Measurements from ENCODE around the gene HERC4. TPM values are rescaled to one million over a fixed set of nuclear protein-coding genes. Genes with fewer than 3 reads are reported as not detected.

Gene HERC4
- total RNA-seq, 1 donor from 2014 or later = 74.2 TPM

DNA sequence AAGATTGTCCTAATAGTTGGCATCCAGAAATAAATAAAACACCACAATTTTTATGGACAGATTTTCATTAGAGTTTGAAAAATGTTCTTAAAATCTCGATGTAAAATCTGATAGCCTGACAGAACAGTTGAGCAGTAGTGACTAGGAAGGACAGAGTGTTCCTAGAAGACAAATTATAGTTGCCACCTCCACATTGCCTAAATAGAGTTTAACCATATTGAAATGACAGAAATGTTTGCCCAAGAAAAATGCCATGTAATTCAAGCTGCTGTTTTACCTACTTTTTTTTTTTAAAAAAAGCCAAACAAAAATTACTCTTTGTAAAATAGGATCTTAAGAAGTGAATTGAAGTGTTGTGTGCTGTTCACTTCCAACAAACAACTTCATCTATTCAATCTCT is 8.9 kb upstream of the HERC4 start:
- H3K36me3 Mint-ChIP-seq = no peaks in the 10 kb centered on the region
- H3K9me3 ChIP-seq (ENCODE audit: low read depth) = no peaks in the 10 kb centered on the region
- H3K27ac Mint-ChIP-seq = no peak overlapping the region
- TF ChIP-seq EZH2 (IDR thresholded peaks at IDR 0.05) (no peak), EZH2phosphoT487 (IDR thresholded peaks at IDR 0.05) (no peak), CTCF (IDR thresholded peaks at IDR 0.05) (no peak)
- no peaks in the 10 kb centered on the region for H3K27me3 Mint-ChIP-seq (ENCODE audit: insufficient read depth, low read depth)
- H3K9me3 Mint-ChIP-seq = no peaks in the 10 kb centered on the region
- no peak overlapping the region for H3K9ac ChIP-seq
- no peak for DNase-seq (ENCODE audit: low spot score)
- no peak overlapping the region for H3K4me2 ChIP-seq
- H3K27me3 ChIP-seq = no peaks in the 10 kb centered on the region
- H3K36me3 ChIP-seq = no peaks in the 10 kb centered on the region
- H3K4me3 Mint-ChIP-seq = no peak overlapping the region
- H3K27ac ChIP-seq = no peak overlapping the region
- no peak overlapping the region for H3K4me3 ChIP-seq
- H3K79me2 ChIP-seq (ENCODE audit: low read depth) = no peaks in the 10 kb centered on the region
- peaks cover 14% of the 10 kb centered on the region for H3K4me1 ChIP-seq
- H4K20me1 ChIP-seq (ENCODE audit: low read depth) = no peaks in the 10 kb centered on the region
- H2AFZ ChIP-seq (replicated peaks) = peak overlapping the region; percentile 32
- peaks cover 3% of the 10 kb centered on the region for H3F3A ChIP-seq (ENCODE audit: low read depth)
- H3K4me1 Mint-ChIP-seq = peaks cover 7% of the 10 kb centered on the region

DNA sequence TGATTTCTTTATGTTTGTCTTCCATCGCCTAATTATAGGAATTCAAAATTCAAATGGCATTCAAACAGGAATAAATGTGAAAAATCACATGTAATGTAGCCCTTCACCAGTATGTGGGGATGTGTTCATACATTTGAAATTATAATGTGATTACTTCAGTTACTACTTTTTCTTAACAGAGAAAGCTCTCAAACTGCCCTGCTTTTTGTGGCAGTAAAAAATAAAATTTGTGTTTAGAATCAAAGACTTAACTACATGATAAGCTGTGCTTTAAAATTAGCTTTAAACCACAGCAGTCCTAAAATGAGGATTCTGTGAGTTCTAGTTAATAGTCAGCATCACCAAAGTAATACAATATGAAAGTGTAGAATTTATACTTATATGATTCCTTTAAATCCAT is 7.8 kb upstream of the HERC4 start:
- H3K27me3 Mint-ChIP-seq (ENCODE audit: insufficient read depth, low read depth) = no peaks in the 10 kb centered on the region

GRCh38 chr10:68081916-68082315 is 6.8 kb upstream of the HERC4 start:
- H3K4me1 Mint-ChIP-seq = no peaks in the 10 kb centered on the region
- TF ChIP-seq EZH2 (IDR thresholded peaks at IDR 0.05) (no peak), EZH2phosphoT487 (IDR thresholded peaks at IDR 0.05) (no peak), CTCF (IDR thresholded peaks at IDR 0.05) (no peak)
- no peaks in the 10 kb centered on the region for H3K9me3 Mint-ChIP-seq
- no peaks in the 10 kb centered on the region for H3K9me3 ChIP-seq (ENCODE audit: low read depth)
- no peak overlapping the region for H3K4me2 ChIP-seq
- no peaks in the 10 kb centered on the region for H3K27me3 Mint-ChIP-seq (ENCODE audit: insufficient read depth, low read depth)
- H2AFZ ChIP-seq (replicated peaks) = no peak overlapping the region
- peaks cover 3% of the 10 kb centered on the region for H3F3A ChIP-seq (ENCODE audit: low read depth)
- H3K36me3 Mint-ChIP-seq = no peaks in the 10 kb centered on the region
- no peak overlapping the region for H3K27ac Mint-ChIP-seq
- DNase-seq (ENCODE audit: low spot score) = no peak
- no peaks in the 10 kb centered on the region for H3K79me2 ChIP-seq (ENCODE audit: low read depth)
- no peak overlapping the region for H3K27ac ChIP-seq
- no peaks in the 10 kb centered on the region for H4K20me1 ChIP-seq (ENCODE audit: low read depth)
- H3K36me3 ChIP-seq = no peaks in the 10 kb centered on the region
- H3K4me3 Mint-ChIP-seq = no peak overlapping the region
- H3K27me3 ChIP-seq = no peaks in the 10 kb centered on the region
- no peaks in the 10 kb centered on the region for H3K4me1 ChIP-seq
- no peak overlapping the region for H3K9ac ChIP-seq
- H3K4me3 ChIP-seq = no peak overlapping the region

More for the DNA sequence above, 7.8 kb upstream of the HERC4 start:
- no peaks in the 10 kb centered on the region for H3K9me3 Mint-ChIP-seq
- no peak overlapping the region for H3K27ac ChIP-seq
- H3K4me3 ChIP-seq = no peak overlapping the region
- H3K27ac Mint-ChIP-seq = no peak overlapping the region
- H2AFZ ChIP-seq (replicated peaks) = no peak overlapping the region
- H3K4me2 ChIP-seq = no peak overlapping the region
- H3F3A ChIP-seq (ENCODE audit: low read depth) = peaks cover 3% of the 10 kb centered on the region
- DNase-seq (ENCODE audit: low spot score) = no peak
- H3K9ac ChIP-seq = no peak overlapping the region
- H3K79me2 ChIP-seq (ENCODE audit: low read depth) = no peaks in the 10 kb centered on the region
- H3K4me3 Mint-ChIP-seq = no peak overlapping the region
- H4K20me1 ChIP-seq (ENCODE audit: low read depth) = no peaks in the 10 kb centered on the region
- TF ChIP-seq EZH2phosphoT487 (IDR thresholded peaks at IDR 0.05) (no peak), CTCF (IDR thresholded peaks at IDR 0.05) (peak; percentile 16)
- no peaks in the 10 kb centered on the region for H3K36me3 ChIP-seq
- no peaks in the 10 kb centered on the region for H3K27me3 ChIP-seq
- H3K4me1 ChIP-seq = peaks cover 7% of the 10 kb centered on the region
- H3K36me3 Mint-ChIP-seq = no peaks in the 10 kb centered on the region
- H3K9me3 ChIP-seq (ENCODE audit: low read depth) = no peaks in the 10 kb centered on the region
- no peaks in the 10 kb centered on the region for H3K4me1 Mint-ChIP-seq

All from neural progenitor cell (in vitro differentiated cells).